ENCODE measurements around the gene TRAPPC4.

DNA sequence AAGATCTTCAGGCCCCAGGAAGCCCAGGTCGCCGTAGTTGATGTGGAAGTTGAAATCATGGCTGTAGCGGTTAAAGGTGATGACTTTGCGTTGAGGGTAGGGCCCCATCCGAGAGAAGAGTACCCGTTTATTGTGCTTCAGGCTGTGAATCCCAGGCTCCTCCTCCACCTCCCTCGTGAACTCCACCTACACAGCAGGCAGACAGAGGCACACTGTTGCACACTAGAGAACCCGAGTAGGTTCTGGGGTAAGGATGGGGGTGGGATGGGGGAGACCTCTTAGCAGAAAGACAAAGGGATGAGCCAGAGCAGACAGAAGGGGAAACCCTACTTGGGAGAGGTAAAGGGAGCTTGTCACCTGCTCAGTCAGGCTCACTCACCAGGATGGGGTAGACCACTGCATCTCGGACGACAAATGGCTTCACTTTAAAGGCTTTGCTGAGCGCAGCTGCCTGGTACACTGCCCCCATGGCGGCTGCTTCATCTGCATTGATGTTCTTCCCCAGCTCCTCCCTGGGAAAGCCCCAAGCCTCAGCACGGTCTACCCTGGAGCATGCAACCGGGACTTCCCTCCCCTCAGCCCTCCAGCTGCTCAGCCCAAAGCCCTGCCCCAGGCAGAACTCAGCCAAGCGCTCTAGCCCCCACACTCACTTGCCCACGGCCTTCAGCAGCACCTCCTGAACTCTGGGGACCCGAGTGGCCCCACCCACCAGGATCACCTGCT is 33.0 kb downstream of the TRAPPC4 start:
- no peak for TF ChIP-seq POLR2AphosphoS5 (IDR thresholded peaks at IDR 0.05; ENCODE audit: low read depth, low read length)
- no peak for TF ChIP-seq TAF1 (IDR thresholded peaks at IDR 0.05; ENCODE audit: borderline replicate concordance, insufficient read depth, low read length)

Data from PFSK-1 (cell line).